Mucosa of rectum (tissue), 2 donors: ENCODE measurements around the gene GRWD1.

Experiments used
- H3K27ac ChIP-seq, 2 donors: one replicate each; pipeline ENCODE4 v1.7.0; 2013; ENCODE audit warnings: inconsistent platforms in 2 of 2, low read depth in 2 of 2, low read length in 2 of 2
- H3K27me3 ChIP-seq, 2 donors: one replicate each; pipeline ENCODE4 v1.7.0; 2013; ENCODE audit warnings: low read length in 2 of 2; ENCODE audit not compliant: control insufficient read depth in 2 of 2, insufficient read depth in 2 of 2
- H3K36me3 ChIP-seq, 2 donors: one replicate each; pipeline ENCODE4 v1.7.0; 2013; ENCODE audit warnings: low read length in 2 of 2; ENCODE audit not compliant: control insufficient read depth in 2 of 2, insufficient read depth in 2 of 2
- H3K4me1 ChIP-seq, 2 donors: one replicate each; pipeline ENCODE4 v1.7.0; 2013; ENCODE audit warnings: low read length in 2 of 2, mild to moderate bottlenecking in 1 of 2; ENCODE audit not compliant: control insufficient read depth in 2 of 2, insufficient read depth in 2 of 2
- H3K4me3 ChIP-seq, 2 donors: one replicate each; pipeline ENCODE4 v1.7.0; 2013; ENCODE audit warnings: low read length in 2 of 2
- H3K9ac ChIP-seq, 2 donors: one replicate each; pipeline ENCODE4 v1.7.0; 2013; ENCODE audit warnings: low read length in 2 of 2, low read depth in 1 of 2, mild to moderate bottlenecking in 1 of 2
- H3K9me3 ChIP-seq, 2 donors: one replicate each; pipeline ENCODE4 v1.7.0; 2013; ENCODE audit warnings: low read length in 2 of 2; ENCODE audit not compliant: control insufficient read depth in 2 of 2
- donor health status: healthy.
- donor health status: Normal muscosa, but diverticular disease.

Gene GRWD1

DNA sequence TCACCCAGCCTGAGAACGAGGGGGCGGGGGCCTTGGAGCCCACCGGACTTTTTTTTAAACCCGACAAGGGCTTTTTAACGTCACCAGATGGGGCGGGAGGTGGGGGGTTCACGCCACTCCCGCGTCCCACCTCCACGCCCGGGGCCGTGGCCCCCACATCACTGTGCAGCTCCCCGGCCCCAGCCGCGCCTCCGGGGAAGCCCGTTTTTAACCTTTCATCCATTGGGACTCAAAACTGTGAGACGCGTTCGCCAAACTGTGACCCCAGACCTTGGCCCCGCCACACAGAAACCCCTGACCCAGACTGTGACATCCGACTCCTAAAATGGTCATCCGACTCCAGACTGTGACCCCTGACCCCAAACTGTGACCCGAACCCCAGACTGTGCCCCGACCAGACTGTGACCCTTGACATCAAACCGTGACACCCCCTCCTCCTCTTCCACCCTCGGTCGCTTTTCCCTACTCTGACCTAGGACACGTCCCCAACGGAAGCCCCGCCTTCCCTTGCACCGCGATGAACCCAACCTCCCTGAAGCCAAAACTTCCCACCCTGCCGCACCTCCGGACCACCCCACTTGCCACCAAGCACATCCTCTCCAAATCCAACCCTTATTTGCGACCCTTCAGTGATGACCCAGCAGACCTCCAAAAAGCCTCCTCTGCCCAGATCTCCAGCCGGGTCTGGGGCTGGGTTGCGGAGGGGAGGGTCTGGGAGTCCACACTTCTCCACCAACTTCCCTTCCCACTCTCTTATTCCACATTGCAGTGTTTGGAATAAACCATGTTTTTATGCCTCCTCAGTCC lies 1.5 kb upstream of the GRWD1 start:
- H3K36me3 ChIP-seq = peaks cover 6 to 14% of the 10 kb centered on the region in 2 donors
- H3K9ac ChIP-seq = no peak overlapping the region
- peaks cover 11 to 17% of the 10 kb centered on the region in 2 donors for H3K4me1 ChIP-seq
- peak overlapping the region; percentile 95 to 98 for H3K4me3 ChIP-seq
- no peaks in the 10 kb centered on the region for H3K9me3 ChIP-seq
- H3K27ac ChIP-seq = no peak overlapping the region
- H3K27me3 ChIP-seq = peaks cover 18 to 22% of the 10 kb centered on the region in 2 donors

DNA sequence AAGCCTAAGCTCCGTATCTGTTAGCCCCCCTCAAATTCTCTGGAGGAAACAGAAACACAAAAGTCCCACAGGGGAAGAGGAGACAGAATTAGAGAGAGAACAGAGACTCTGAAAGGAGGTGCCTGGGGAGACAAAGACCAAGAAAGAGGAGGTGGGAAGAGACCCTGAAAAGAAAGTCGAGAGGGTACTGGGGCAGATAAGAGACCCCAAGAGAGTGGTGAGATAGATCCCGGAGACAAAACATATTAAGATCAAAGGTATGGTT lies 915 bp upstream of the GRWD1 start:
- Histone ChIP-seq H3K36me3 (peaks cover 7 to 17% of the 10 kb centered on the region in 2 donors), H3K9ac (peak overlapping the region in 1 of 2 donors; percentile 84), H3K27me3 (peaks cover 18 to 22% of the 10 kb centered on the region in 2 donors), H3K27ac (peak overlapping the region; percentile 86 to 87), H3K4me3 (peak overlapping the region; percentile 95 to 98), H3K9me3 (no peaks in the 10 kb centered on the region), H3K4me1 (peaks cover 11 to 17% of the 10 kb centered on the region in 2 donors)

DNA sequence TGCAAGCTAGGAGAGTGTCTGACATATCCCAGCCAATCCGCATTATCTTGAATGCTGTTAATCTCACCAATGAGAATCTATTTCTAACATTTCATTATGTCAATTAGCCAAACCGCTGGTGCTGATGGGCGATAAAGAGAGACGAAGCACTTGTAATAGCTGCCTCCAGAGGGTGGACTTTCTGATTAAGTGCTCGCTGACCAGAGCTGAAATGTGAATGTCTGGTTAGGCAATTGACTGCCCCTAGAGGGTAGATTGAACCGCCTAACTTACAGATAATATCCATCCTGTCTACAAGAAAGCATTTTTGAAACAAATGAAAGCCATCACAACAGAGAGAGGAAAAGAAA lies 552 bp upstream of the GRWD1 start:
- Histone ChIP-seq H3K9me3 (no peaks in the 10 kb centered on the region), H3K4me1 (peaks cover 11 to 17% of the 10 kb centered on the region in 2 donors), H3K4me3 (peak overlapping the region; percentile 95 to 98), H3K27me3 (peaks cover 18 to 22% of the 10 kb centered on the region in 2 donors), H3K36me3 (peaks cover 8 to 19% of the 10 kb centered on the region in 2 donors), H3K9ac (peak overlapping the region; percentile 84 to 92), H3K27ac (peak overlapping the region; percentile 86 to 87)

DNA sequence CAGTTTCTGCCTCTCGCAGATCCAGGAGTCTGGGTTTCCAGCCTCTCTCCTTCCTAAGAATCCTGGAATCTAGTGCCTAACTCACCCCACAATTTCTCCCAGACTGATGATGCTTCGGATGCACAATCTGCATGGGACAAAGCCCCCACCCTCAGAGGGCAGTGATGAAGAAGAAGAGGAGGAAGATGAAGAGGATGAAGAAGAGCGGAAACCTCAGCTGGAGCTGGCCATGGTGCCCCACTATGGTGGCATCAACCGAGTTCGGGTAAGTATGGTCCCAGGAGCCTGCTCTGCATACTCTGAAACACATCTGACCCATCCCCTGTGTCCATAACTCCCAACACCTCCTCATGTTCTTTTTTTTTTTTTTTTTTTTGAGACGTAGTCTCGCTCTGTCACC lies 796 bp downstream of the GRWD1 start:
- peaks cover 12 to 19% of the 10 kb centered on the region in 2 donors for H3K27me3 ChIP-seq
- H3K4me1 ChIP-seq = peaks cover 11 to 17% of the 10 kb centered on the region in 2 donors
- peaks cover 20 to 32% of the 10 kb centered on the region in 2 donors for H3K36me3 ChIP-seq
- H3K4me3 ChIP-seq = peak overlapping the region; percentile 95 to 98
- no peak overlapping the region for H3K27ac ChIP-seq
- H3K9me3 ChIP-seq = no peaks in the 10 kb centered on the region
- H3K9ac ChIP-seq = peak overlapping the region; percentile 84 to 92

DNA sequence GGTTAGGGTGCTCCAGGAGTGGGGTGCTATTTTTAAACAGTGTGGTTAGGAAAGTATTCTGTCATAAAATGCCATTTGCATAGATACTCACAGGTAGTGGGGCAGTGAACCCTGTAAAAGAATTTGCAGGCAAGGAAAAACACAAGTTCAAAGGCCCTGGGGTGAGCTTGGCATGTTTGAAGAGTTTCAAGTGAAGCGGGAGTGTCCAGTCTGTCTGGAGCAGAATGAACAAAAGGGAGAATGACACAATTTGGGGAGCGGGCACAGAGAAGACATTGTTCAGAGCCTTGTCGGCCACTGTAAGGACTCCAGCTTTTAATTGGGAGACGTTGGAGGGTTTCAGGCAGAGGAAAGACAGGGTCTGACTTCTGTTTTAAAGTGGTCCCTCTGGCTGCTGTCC lies 2.8 kb downstream of the GRWD1 start:
- Histone ChIP-seq H3K4me3 (no peak overlapping the region), H3K36me3 (peaks cover 34 to 41% of the 10 kb centered on the region in 2 donors)

DNA sequence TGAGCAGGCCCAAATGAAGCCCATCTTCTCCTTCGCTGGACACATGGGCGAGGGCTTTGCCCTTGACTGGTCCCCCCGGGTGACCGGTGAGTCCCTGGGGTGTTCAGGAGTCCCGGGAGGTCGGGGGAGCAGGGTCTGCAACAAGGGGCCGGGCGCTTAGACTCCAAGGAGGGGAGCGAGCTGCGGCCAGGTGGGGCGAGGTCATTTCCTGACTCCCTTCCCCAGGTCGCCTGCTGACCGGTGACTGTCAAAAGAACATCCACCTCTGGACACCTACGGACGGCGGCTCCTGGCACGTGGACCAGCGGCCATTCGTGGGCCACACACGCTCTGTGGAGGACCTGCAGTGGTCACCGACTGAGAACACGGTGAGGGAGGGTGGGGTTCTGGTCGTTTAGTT lies 4.7 kb downstream of the GRWD1 start:
- no peak overlapping the region for H3K4me3 ChIP-seq
- peaks cover 41 to 44% of the 10 kb centered on the region in 2 donors for H3K36me3 ChIP-seq
- H3K9me3 ChIP-seq = no peaks in the 10 kb centered on the region

More for the DNA sequence above, 2.8 kb downstream of the GRWD1 start:
- Histone ChIP-seq H3K4me1 (peaks cover 17 to 20% of the 10 kb centered on the region in 2 donors), H3K9ac (no peak overlapping the region), H3K27me3 (peaks cover 8 to 12% of the 10 kb centered on the region in 2 donors), H3K27ac (no peak overlapping the region), H3K9me3 (no peaks in the 10 kb centered on the region)

DNA sequence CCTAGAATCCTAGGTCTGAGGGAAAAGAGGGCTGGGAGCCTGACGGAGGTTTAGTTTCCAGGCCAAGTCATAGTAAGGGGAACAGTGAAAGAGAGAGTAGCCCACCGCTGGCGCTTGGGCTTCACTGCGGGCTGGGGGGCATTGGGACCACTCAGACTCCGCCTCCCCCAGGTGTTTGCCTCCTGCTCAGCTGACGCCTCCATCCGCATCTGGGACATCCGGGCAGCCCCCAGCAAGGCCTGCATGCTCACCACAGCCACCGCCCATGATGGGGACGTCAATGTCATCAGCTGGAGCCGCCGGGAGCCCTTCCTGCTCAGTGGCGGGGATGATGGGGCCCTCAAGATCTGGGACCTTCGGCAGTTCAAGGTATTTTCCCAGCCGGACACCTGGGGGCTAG lies 5.1 kb downstream of the GRWD1 start:
- Histone ChIP-seq H3K9me3 (no peaks in the 10 kb centered on the region), H3K27ac (no peak overlapping the region), H3K4me3 (no peak overlapping the region), H3K4me1 (peaks cover 5 to 13% of the 10 kb centered on the region in 2 donors), H3K27me3 (no peaks in the 10 kb centered on the region), H3K36me3 (peaks cover 41 to 44% of the 10 kb centered on the region in 2 donors), H3K9ac (no peak overlapping the region)

More for the DNA sequence above, 4.7 kb downstream of the GRWD1 start:
- Histone ChIP-seq H3K4me1 (peaks cover 5 to 13% of the 10 kb centered on the region in 2 donors), H3K9ac (no peak overlapping the region), H3K27ac (no peak overlapping the region), H3K27me3 (no peaks in the 10 kb centered on the region)

- no peak overlapping the region for H3K4me3 ChIP-seq
- no peak overlapping the region for H3K9ac ChIP-seq
- H3K27ac ChIP-seq = peak overlapping the region in 1 of 2 donors; percentile 35
- H3K9me3 ChIP-seq = no peaks in the 10 kb centered on the region
- H3K36me3 ChIP-seq = peaks cover 47 to 50% of the 10 kb centered on the region in 2 donors
- H3K27me3 ChIP-seq = no peaks in the 10 kb centered on the region
- H3K4me1 ChIP-seq = peaks cover under 1 to 9% of the 10 kb centered on the region in 2 donors
Measured at GRCh38 chr19:48451624-48452023, 5.8 kb downstream of the GRWD1 start.

GRCh38 chr19:48452289-48453190 lies 6.8 kb downstream of the GRWD1 start:
- Histone ChIP-seq H3K9ac (no peak overlapping the region), H3K27me3 (no peaks in the 10 kb centered on the region), H3K36me3 (peaks cover 47 to 50% of the 10 kb centered on the region in 2 donors), H3K27ac (peak overlapping the region in 1 of 2 donors; percentile 64), H3K4me1 (peaks cover 0 to 9% of the 10 kb centered on the region in 2 donors), H3K9me3 (no peaks in the 10 kb centered on the region), H3K4me3 (no peak overlapping the region)
